Activated CD8-positive, alpha-beta memory T cell treated with anti-CD3 and anti-CD28 coated beads for 48 hours (primary cell): ENCODE measurements around the gene NUP98.
"Not testable (repeated sequence)": the region's sequence is repeated elsewhere in the genome, so short reads cannot be mapped to it uniquely, and the experiment has no call there.

Experiments
- DNase-seq, 3 experiments: peaks; one replicate each; pipeline ENCODE4 v3.0.0-alpha.2; 2020; ENCODE audit warnings: low read depth in 2 of 3, low spot score in 2 of 3

NUP98 gene

GRCh38 chr11:3679077-3679476, 118.3 kb downstream of the NUP98 start:
- no peak for DNase-seq

- no peak for DNase-seq
Observed at GRCh38 chr11:3675971-3676370, 121.4 kb downstream of the NUP98 start.

GRCh38 chr11:3674189-3674588, 123.2 kb downstream of the NUP98 start:
- no peak for DNase-seq

GRCh38 chr11:3671334-3672254, 125.8 kb downstream of the NUP98 start, which contains the start of gene CHRNA10:
CHRNA10 (minus strand) TSS chr11:3671384; CDS start chr11:3671312, 72 bp downstream.
- no peak for DNase-seq

- DNase-seq = no peak
Observed at GRCh38 chr11:3669742-3670183, 127.6 kb downstream of the NUP98 start.

- DNase-seq = no peak
Observed at GRCh38 chr11:3669128-3669527, 128.2 kb downstream of the NUP98 start.

GRCh38 chr11:3667149-3668035, 130.0 kb downstream of the NUP98 start:
- no peak for DNase-seq

- no peak for DNase-seq
Observed at GRCh38 chr11:3666023-3666530, 131.3 kb downstream of the NUP98 start.

- DNase-seq = no peak
Observed at GRCh38 chr11:3665336-3666022, 131.9 kb downstream of the NUP98 start.

- DNase-seq = no peak
Observed at GRCh38 chr11:3664032-3664630, 133.2 kb downstream of the NUP98 start.

GRCh38 chr11:3662856-3663255, 134.5 kb downstream of the NUP98 start:
- no peak for DNase-seq

- DNase-seq = no peak
Observed at GRCh38 chr11:3660960-3661359, 136.4 kb downstream of the NUP98 start.

GRCh38 chr11:3659595-3660515, 137.5 kb downstream of the NUP98 start:
- no peak for DNase-seq

GRCh38 chr11:3658252-3658651, 139.1 kb downstream of the NUP98 start:
- DNase-seq = no peak

- DNase-seq = not testable (repeated sequence)
Observed at GRCh38 chr11:3657331-3657730, 140.0 kb downstream of the NUP98 start.

GRCh38 chr11:3655547-3655946, 141.8 kb downstream of the NUP98 start:
- DNase-seq = no peak

- DNase-seq = not testable (repeated sequence)
Observed at GRCh38 chr11:3652514-3652913, 144.8 kb downstream of the NUP98 start.

- DNase-seq = not testable (repeated sequence)
Observed at GRCh38 chr11:3649374-3649773, 148.0 kb downstream of the NUP98 start.

GRCh38 chr11:3648843-3649242, 148.5 kb downstream of the NUP98 start:
- DNase-seq = not testable (repeated sequence)
